RCC 7860 (cell line): ENCODE results near the gene AMPD3.

Experiments used
- DNase-seq: peaks from one replicate; pipeline ENCODE4 v3.0.0-alpha.2; 2015; ENCODE audit warnings: low spot score
- FAIRE-seq: peaks from 2 replicates; lab custom pipeline; 2012; peaks lifted over from hg19 to GRCh38; lab: Jason Lieb, UNC

Gene AMPD3

GRCh38 chr11:10454878-10455631 is at the start of gene AMPD3:
Gene AMPD3 (plus strand): TSS chr11:10455264. CDS start chr11:10461520, 6,256 bp downstream.
- peak; percentile 25 for FAIRE-seq

GRCh38 chr11:10405865-10406592 is 49.0 kb upstream of the AMPD3 start:
- DNase-seq (peak; percentile 72), FAIRE-seq (peak; percentile 76)

More at GRCh38 chr11:10454878-10455631, at the start of gene AMPD3:
- peak; percentile 84 for DNase-seq

- FAIRE-seq, result no peak
- DNase-seq, result peak; percentile 41
Observed at GRCh38 chr11:10407055-10407454, 48.0 kb upstream of the AMPD3 start.

- FAIRE-seq (no peak), DNase-seq (no peak)
Observed at GRCh38 chr11:10407749-10408685, 47.0 kb upstream of the AMPD3 start.

GRCh38 chr11:10409207-10409661 is 45.8 kb upstream of the AMPD3 start:
- FAIRE-seq (no peak), DNase-seq (no peak)

- DNase-seq, result no peak
- no peak for FAIRE-seq
Observed at GRCh38 chr11:10410106-10410843, 44.8 kb upstream of the AMPD3 start.

GRCh38 chr11:10410844-10411200 is 44.2 kb upstream of the AMPD3 start:
- DNase-seq (no peak), FAIRE-seq (no peak)

GRCh38 chr11:10412266-10412665 is 42.8 kb upstream of the AMPD3 start:
- FAIRE-seq (no peak), DNase-seq (no peak)

GRCh38 chr11:10413268-10413667 is 41.8 kb upstream of the AMPD3 start:
- DNase-seq, result no peak
- FAIRE-seq, result no peak

- no peak for FAIRE-seq
- no peak for DNase-seq
Observed at GRCh38 chr11:10414181-10414580, 40.9 kb upstream of the AMPD3 start.

GRCh38 chr11:10414659-10415058 is 40.4 kb upstream of the AMPD3 start:
- DNase-seq (no peak), FAIRE-seq (no peak)

- FAIRE-seq (no peak), DNase-seq (no peak)
Observed at GRCh38 chr11:10415817-10416392, 39.2 kb upstream of the AMPD3 start.

GRCh38 chr11:10418259-10418949 is 36.7 kb upstream of the AMPD3 start:
- no peak for FAIRE-seq

GRCh38 chr11:10418950-10419310 is 36.1 kb upstream of the AMPD3 start:
- no peak for FAIRE-seq
- no peak for DNase-seq

More at GRCh38 chr11:10418259-10418949, 36.7 kb upstream of the AMPD3 start:
- no peak for DNase-seq

GRCh38 chr11:10426475-10426874 is 28.6 kb upstream of the AMPD3 start:
- FAIRE-seq, result no peak

GRCh38 chr11:10428453-10428852 is 26.6 kb upstream of the AMPD3 start:
- no peak for DNase-seq
- FAIRE-seq, result no peak

More at GRCh38 chr11:10426475-10426874, 28.6 kb upstream of the AMPD3 start:
- no peak for DNase-seq

- FAIRE-seq, result no peak
- no peak for DNase-seq
Observed at GRCh38 chr11:10429526-10429925, 25.5 kb upstream of the AMPD3 start.

- DNase-seq (no peak), FAIRE-seq (no peak)
Observed at GRCh38 chr11:10432493-10432892, 22.6 kb upstream of the AMPD3 start.

GRCh38 chr11:10432971-10433370 is 22.1 kb upstream of the AMPD3 start:
- FAIRE-seq (no peak), DNase-seq (no peak)
